Measurements from ENCODE around the gene SUGP2. TPM values are rescaled to one million over a fixed set of nuclear protein-coding genes. Genes with fewer than 3 reads are reported as not detected.

Gene SUGP2
- polyA plus RNA-seq, 1 donor from 2014 or later: 204 TPM

DNA sequence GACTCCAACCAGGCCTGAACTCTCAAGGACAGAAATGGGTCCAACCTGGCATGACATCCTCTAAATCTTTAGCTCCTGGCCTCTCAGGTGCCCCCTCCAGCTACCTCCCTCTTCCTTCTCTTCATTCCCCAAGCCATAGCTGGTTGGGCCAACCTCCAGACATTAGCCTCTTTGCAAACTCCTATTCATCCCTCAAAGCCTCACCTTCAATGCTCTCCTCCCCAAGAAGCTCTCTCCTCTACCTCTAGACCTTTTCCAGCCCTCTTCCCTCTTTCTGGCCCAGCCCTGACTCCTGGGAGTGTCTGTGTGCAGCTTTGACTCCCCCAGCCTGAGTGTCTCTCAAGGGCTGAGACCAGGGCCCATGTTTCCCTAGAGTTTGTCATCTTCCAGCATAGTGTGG, 87.0 kb downstream of the SUGP2 start:
- Histone ChIP-seq H3K9me2 (ENCODE audit: insufficient read depth, low read length) (no peaks in the 10 kb centered on the region), H3K27me3 (ENCODE audit: insufficient read depth, low read depth, low read length) (no peaks in the 10 kb centered on the region), H2AFZ (ENCODE audit: low read depth, low read length) (no peak overlapping the region), H3K9me3 (ENCODE audit: low read length) (no peaks in the 10 kb centered on the region), H3K4me3 (ENCODE audit: low read length) (no peak overlapping the region), H3K27ac (ENCODE audit: low read length) (no peak overlapping the region), H4K20me1 (ENCODE audit: insufficient read depth) (no peaks in the 10 kb centered on the region), H3K79me2 (replicated peaks; ENCODE audit: insufficient read depth, low read length) (no peaks in the 10 kb centered on the region), H3K36me3 (ENCODE audit: insufficient read depth, low read length) (no peaks in the 10 kb centered on the region), H3K4me2 (ENCODE audit: low read length) (no peak overlapping the region), H3F3A (ENCODE audit: insufficient read depth, low read length, poor library complexity, severe bottlenecking) (no peaks in the 10 kb centered on the region), H3K9ac (ENCODE audit: low read length) (no peak overlapping the region)
- TF ChIP-seq SMC3 (conservative IDR thresholded peaks at IDR 0.05; ENCODE audit: poor library complexity) (no peak), TAF1 (IDR thresholded peaks at IDR 0.05; ENCODE audit: low read depth) (no peak), RAD21 (conservative IDR thresholded peaks at IDR 0.05) (no peak), EP300 (conservative IDR thresholded peaks at IDR 0.05; ENCODE audit: poor library complexity, severe bottlenecking) (no peak), EZH2 (IDR thresholded peaks at IDR 0.05; ENCODE audit: borderline replicate concordance, insufficient read depth, low read length, poor library complexity, severe bottlenecking) (no peak), MXI1 (conservative IDR thresholded peaks at IDR 0.05; ENCODE audit: poor library complexity, severe bottlenecking) (no peak), POLR2AphosphoS5 (IDR thresholded peaks at IDR 0.05) (no peak)
- TF ChIP-seq, protein P1, sequence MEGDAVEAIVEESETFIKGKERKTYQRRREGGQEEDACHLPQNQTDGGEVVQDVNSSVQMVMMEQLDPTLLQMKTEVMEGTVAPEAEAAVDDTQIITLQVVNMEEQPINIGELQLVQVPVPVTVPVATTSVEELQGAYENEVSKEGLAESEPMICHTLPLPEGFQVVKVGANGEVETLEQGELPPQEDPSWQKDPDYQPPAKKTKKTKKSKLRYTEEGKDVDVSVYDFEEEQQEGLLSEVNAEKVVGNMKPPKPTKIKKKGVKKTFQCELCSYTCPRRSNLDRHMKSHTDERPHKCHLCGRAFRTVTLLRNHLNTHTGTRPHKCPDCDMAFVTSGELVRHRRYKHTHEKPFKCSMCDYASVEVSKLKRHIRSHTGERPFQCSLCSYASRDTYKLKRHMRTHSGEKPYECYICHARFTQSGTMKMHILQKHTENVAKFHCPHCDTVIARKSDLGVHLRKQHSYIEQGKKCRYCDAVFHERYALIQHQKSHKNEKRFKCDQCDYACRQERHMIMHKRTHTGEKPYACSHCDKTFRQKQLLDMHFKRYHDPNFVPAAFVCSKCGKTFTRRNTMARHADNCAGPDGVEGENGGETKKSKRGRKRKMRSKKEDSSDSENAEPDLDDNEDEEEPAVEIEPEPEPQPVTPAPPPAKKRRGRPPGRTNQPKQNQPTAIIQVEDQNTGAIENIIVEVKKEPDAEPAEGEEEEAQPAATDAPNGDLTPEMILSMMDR (IDR thresholded peaks at IDR 0.05; ENCODE audit: poor library complexity, severe bottlenecking): no peak
- TF ChIP-seq, protein P2, sequence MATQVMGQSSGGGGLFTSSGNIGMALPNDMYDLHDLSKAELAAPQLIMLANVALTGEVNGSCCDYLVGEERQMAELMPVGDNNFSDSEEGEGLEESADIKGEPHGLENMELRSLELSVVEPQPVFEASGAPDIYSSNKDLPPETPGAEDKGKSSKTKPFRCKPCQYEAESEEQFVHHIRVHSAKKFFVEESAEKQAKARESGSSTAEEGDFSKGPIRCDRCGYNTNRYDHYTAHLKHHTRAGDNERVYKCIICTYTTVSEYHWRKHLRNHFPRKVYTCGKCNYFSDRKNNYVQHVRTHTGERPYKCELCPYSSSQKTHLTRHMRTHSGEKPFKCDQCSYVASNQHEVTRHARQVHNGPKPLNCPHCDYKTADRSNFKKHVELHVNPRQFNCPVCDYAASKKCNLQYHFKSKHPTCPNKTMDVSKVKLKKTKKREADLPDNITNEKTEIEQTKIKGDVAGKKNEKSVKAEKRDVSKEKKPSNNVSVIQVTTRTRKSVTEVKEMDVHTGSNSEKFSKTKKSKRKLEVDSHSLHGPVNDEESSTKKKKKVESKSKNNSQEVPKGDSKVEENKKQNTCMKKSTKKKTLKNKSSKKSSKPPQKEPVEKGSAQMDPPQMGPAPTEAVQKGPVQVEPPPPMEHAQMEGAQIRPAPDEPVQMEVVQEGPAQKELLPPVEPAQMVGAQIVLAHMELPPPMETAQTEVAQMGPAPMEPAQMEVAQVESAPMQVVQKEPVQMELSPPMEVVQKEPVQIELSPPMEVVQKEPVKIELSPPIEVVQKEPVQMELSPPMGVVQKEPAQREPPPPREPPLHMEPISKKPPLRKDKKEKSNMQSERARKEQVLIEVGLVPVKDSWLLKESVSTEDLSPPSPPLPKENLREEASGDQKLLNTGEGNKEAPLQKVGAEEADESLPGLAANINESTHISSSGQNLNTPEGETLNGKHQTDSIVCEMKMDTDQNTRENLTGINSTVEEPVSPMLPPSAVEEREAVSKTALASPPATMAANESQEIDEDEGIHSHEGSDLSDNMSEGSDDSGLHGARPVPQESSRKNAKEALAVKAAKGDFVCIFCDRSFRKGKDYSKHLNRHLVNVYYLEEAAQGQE (IDR thresholded peaks at IDR 0.05; ENCODE audit: borderline replicate concordance): no peak

DNA sequence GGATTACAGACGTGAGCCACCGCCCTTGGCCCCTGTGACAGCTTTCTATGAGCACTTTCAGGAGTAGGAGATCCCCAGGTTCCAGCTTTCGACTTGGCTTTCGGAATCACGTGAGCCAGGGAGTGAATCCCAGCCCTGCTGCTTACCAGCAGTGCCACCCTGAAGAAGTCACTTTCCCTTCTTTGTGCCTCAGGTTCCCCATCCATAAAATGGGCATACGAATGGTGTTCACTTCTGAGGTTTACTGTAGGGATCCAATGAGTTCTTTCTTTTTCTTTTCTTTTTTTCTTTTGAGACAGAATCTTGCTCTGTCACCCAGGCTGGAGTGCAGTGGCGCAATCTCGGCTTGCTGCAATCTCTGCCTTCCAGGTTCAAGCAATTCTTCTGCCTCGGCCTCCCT, 88.0 kb downstream of the SUGP2 start:
- TF ChIP-seq MXI1 (conservative IDR thresholded peaks at IDR 0.05; ENCODE audit: poor library complexity, severe bottlenecking) (no peak), EP300 (conservative IDR thresholded peaks at IDR 0.05; ENCODE audit: poor library complexity, severe bottlenecking) (no peak), EZH2 (IDR thresholded peaks at IDR 0.05; ENCODE audit: borderline replicate concordance, insufficient read depth, low read length, poor library complexity, severe bottlenecking) (no peak), POLR2AphosphoS5 (IDR thresholded peaks at IDR 0.05) (no peak), SMC3 (conservative IDR thresholded peaks at IDR 0.05; ENCODE audit: poor library complexity) (no peak), TAF1 (IDR thresholded peaks at IDR 0.05; ENCODE audit: low read depth) (no peak), RAD21 (conservative IDR thresholded peaks at IDR 0.05) (no peak)
- TF ChIP-seq, protein P1 (IDR thresholded peaks at IDR 0.05; ENCODE audit: poor library complexity, severe bottlenecking): no peak
- TF ChIP-seq, protein P2 (IDR thresholded peaks at IDR 0.05; ENCODE audit: borderline replicate concordance): no peak
- H3K27ac ChIP-seq (ENCODE audit: low read length): no peak overlapping the region

More for the DNA sequence above, 88.0 kb downstream of the SUGP2 start:
- H3F3A ChIP-seq (ENCODE audit: insufficient read depth, low read length, poor library complexity, severe bottlenecking): no peaks in the 10 kb centered on the region
- H2AFZ ChIP-seq (ENCODE audit: low read depth, low read length): no peak overlapping the region
- no peaks in the 10 kb centered on the region for H4K20me1 ChIP-seq (ENCODE audit: insufficient read depth)
- H3K27me3 ChIP-seq (ENCODE audit: insufficient read depth, low read depth, low read length): no peaks in the 10 kb centered on the region
- H3K9me2 ChIP-seq (ENCODE audit: insufficient read depth, low read length): no peaks in the 10 kb centered on the region
- no peak overlapping the region for H3K4me2 ChIP-seq (ENCODE audit: low read length)
- no peak overlapping the region for H3K9ac ChIP-seq (ENCODE audit: low read length)
- no peaks in the 10 kb centered on the region for H3K9me3 ChIP-seq (ENCODE audit: low read length)
- no peaks in the 10 kb centered on the region for H3K79me2 ChIP-seq (replicated peaks; ENCODE audit: insufficient read depth, low read length)
- no peak overlapping the region for H3K4me3 ChIP-seq (ENCODE audit: low read length)
- H3K36me3 ChIP-seq (ENCODE audit: insufficient read depth, low read length): no peaks in the 10 kb centered on the region

Measured in neural cell (in vitro differentiated cells).